HG02571 (cell line): ENCODE results near the gene TMEM18.

Experiments used
- ATAC-seq: cut with Tn5 transposase; IDR thresholded peaks from one replicate; pipeline ENCODE4 v1.9.1; 2021; ENCODE audit warnings: mild to moderate bottlenecking, moderate library complexity; ENCODE audit not compliant: unreplicated experiment

The TMEM18 gene

DNA sequence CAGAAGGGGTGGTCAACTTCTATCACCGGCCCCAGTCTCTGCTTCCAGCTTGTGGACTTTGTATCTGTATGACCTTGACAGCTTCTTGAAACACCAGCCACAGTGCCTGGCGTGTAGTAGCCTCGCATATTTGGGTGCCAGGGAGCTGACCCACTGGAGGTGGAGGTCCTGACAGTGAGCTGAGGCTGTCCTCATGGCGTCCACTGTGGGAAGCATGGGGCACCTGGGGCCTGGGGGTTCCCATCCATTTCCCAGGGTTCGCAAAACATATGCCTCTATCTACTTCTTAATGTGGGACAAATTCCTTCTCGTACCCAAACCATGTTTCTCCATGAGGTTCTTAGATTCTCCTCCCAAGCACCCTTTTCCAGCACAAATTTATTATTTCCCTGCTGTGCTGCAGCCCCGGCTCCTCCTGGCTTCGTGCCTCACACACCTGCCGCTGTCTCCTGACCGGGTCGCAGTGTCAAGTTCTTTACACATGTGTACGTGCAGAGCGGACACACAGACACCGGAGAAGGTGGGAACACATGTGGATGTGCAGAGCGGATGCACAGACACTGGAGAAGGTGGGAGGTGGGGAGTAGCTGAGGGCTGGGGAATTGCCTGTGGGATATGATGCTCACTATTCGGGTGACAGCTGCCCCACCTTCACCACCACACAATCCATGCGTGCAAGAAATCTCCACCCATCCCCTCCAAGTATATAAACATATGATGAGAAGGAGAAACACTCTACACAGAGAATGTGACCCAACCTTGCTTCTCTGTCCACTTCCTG is 23.4 kb downstream of the TMEM18 start:
- no peak for ATAC-seq

DNA sequence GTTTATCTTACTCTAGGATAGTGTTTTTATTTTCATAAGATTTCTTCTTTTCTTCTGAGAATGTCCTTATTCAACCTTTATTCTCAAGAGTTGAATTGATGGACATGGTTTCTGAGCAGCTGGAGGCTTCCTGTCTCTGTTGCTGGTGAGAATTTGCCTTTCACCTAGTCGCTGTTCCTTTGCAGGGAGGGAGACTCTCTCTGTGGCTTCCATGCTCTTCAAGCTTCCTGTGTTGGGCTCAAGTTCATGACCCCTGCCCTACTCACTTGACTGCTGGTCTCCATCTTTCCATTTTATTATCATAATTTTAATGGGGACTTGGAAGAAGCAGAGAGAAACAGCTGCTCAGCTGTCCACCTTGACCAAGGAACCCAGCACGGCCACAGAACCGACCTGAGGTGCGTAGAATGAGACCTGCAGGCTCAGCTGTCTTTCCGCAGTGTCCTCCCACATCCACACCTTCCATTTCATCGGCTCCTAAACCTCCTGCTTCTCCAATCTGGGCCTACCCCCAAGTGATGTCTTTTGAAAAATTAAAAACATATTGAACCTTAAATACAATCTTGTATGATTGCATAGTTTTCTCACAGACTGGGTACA is 24.2 kb downstream of the TMEM18 start:
- no peak for ATAC-seq

DNA sequence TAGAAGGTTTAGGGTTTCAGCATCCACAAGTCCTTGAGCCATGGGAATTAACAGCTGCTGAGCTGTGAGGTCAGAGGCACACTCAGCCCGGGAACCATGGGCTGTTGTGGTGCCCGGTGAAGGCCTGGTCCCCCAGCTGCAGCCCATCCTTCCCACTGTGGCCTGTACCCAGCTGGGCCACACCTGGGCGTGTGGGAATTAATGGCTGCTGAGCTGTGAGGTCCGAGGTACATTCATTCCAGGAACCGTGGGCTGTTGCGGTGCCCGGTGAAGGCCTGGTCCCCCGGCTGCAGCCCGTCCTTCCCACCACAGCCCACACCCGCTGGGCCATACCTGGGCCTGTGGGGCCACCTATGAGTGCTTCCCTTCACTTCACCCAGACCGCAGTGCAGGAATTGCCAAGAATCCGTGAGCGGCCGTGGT is 25.2 kb downstream of the TMEM18 start:
- ATAC-seq = no peak

DNA sequence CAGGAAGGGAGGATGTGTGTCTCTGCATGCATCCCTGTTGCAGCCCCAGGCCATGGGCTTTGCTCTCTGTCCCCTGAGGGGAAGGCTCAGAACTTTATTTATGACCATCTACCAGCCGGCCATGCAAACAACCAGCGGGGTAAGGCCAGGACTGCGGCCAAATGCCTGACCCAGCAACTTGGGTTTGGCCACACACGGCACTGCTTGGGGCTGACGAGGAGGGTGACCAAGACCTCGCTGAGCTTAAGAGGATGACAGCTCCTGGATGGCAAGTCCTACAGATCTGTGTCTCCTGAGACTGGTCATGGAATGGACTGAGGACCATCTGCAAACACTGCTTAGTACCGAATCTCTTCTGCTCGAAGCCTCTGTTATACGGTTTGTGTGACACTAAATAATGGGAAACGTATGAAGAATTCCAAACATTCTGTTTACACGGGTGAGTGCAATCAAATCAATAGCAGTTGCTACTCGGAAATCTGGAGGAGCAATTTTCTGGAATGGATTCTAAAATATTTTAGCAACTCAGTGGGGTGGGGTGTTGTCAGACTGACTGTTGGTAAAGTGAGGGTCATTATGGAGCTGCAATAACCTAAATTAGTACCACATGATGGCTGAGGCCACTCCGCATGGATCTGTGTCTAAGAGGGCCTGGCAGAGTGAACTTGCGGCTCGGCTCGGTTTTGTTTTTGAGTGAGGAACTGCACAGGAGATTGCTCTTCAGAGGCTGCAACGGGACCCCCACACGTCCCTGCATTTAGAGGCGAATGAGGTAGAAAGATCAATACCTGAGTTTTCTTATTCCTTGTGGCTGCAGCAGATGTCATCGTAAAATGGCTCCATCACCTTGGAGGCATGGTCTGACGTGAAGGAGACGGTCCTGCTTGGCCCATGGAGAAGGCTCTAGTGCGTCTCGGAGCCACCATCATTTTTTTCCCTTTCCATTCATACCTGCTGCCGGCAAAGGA is 26.6 kb downstream of the TMEM18 start:
- ATAC-seq = no peak

DNA sequence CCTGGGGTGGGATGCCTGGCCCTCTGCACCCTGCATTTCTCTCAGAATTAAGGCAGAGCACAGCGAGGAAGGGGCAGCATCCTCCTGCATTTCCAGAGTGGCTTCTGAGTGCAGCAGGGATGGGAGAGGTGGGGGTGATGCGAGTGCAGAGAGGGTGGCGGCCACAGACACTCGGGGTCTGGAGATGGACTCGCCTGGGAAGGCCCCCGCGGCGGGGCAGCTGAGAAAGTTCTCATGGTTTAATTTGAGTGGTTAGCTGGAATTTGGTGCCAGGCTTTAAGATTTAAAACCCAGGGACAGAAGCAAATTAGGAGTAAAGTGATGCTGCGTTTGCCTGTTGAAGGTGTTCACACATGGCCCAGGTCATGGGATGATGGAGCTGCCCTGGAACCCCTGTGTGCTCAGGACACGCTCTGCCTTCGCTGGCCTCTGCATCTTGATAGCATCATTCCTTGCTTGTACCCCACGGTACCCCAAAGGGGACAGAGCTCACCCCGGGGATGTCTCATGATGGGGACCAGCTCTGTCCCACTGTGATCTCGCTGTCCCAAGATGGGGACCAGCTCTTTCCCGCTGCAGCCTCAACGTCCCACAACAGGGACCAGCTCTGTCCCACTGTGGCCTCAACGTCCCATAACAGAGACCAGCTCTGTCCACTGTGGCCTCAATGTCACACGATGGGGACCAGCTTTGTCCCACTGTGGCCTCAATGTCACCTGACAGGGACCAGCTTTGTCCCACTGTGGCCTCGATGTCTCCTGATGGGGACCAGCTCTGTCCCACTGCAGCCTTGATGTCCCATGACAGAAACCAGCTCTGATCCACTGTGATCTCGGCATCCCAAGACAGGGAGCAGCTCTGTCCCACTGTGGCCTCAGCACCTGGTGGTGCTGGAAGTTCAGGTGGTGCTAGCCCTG is 27.5 kb downstream of the TMEM18 start:
- ATAC-seq = no peak

DNA sequence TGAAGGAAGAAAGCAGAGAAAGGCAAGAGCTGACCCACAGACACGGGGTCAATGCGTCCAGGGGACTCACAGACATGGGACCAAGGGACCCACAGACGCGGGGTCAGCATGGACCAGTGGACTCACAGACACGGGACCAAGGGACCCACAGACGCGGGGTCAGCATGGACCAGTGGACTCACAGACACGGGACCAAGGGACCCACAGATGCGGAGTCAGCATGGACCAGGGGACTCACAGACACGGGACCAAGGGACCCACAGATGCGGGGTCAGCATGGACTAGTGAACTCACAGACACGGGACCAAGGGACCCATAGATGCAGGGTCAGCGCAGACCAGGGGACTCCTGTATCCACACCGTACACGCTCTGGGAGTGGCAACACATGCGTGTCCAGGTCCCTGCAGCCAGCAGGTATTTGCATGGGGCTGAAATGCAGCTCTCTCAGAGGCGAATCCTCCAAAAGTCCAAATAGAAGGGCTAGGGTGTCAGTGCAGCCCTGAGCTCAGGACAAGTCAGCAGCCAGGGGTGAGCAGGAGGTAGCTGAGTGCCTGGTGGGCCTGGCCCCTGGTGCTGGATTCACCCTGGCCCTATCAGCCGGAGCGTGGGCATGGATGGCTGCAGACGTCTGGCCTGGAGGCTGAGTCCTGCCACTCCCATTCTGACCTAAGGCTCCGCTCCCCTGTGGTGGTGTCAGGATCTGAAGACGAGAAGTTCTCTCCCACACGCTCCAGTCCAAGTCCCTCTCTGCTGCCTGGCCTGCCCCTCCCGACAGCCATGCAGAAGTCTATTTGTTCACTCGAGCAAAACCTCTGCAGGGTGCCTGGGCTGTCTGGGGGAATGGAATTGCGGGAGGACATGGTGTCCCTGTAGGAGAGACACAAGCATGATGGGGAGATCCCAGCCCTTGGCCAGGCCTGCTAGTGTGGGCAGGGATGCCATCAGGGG is 28.5 kb downstream of the TMEM18 start:
- ATAC-seq = no peak

DNA sequence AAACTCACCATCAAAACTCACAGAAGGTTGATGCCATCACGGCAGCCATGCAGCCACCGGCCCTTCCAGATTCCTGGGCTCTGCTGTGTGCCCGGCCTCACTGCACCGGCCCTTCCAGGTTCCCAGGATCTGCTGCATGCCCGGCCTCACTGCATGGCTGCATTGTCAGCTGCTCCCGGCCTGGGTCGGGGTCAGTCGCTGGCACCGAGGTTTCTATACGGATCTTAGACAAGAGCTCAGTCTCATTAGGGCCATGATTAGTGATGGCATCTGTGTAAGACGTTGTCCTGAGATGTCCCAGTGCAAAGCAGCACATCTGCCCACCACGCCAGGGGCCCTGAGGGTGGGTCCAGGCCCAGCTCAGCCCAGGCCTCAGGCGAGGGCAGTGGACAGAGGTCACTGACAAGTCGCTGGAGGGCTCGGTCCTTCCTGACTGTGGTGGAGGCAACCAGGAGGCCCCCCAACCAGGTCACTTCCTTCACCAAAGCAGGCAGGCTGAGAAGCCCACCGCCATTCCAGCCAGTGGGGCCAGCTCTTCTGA is 29.4 kb downstream of the TMEM18 start:
- ATAC-seq = no peak

DNA sequence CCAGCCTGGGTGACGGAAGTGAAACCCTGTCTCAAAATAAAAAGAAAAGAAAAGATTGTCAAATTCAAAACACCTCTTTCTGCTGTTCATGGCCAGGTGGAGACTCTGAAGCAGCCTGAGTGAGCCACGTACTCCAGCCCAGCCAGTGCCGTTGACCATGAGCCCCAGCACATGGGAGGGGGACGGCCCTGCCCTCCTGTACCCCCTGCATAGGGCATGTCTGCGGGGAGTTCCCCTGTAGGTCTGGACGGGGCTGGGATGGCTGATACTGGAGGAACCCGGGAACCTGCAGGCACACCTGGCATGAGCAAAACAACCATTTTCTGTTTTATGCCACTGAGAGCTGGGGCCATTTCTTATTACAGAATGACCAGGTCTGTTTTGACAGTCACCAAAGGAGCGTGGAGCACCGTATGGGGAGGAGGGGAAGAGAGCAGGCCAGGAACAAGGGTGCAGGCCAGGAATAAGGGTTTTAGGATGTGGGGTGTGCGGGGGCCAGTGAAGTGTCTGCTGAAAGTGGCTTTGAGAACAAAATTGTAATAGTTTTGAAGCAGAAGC is 30.1 kb downstream of the TMEM18 start:
- no peak for ATAC-seq

DNA sequence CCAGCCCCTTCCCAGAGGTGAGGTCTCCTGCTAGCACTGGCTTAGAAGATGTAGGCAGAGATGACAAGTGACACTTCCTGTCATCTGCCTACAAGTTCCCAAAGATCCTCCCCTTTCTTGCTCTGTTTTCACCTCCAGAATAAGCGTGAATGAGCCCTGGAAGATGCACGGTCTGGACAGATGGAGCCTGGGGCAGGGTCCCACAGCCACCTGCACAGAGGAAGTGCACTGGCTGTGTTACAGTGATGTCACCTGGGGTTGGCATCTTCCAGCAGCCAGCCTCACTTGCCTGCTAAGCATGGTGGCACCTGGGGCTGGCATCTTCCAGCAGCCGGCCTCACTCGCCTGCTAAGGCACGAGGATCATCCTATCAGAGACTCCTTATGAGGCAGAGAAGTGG is 32.3 kb downstream of the TMEM18 start:
- ATAC-seq = no peak

DNA sequence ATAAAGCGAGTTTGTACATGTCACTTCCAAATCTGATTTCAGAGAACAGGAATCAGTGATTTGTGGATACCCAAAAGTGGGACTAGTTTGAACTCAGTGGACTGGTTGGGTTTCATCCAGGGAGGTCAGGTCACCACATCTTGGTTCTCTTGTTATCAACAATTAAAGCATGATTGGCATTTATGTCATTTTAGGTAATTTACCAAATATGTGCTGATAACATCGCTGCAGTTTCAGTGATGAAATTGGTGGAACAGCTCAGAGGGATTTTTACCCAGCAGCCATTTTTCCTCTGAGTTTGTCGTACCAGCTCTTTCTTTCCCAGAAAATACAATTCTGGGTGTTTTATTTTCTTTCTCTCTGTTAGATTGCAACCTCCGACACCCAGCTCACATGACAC is 33.4 kb downstream of the TMEM18 start:
- ATAC-seq = no peak

DNA sequence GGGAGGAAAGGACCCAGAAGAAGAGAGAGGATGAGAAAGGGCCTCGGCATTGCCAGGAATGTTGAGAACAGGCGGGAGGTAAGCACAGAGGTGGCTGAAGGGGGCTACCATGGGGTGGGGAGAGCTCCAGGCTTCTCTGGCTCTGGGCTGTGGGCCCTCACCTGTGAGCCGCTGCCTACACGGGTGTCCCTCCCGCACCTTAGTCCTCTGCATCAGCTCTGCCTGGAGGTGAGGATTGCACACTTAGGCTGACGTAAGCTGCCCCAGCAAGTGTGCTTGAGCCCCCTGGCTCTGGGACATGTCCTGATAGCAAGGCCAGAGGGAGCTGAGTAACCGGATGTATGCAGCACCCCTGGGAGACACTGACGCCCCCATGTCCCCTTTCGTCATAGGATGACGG is 33.9 kb downstream of the TMEM18 start:
- no peak for ATAC-seq

DNA sequence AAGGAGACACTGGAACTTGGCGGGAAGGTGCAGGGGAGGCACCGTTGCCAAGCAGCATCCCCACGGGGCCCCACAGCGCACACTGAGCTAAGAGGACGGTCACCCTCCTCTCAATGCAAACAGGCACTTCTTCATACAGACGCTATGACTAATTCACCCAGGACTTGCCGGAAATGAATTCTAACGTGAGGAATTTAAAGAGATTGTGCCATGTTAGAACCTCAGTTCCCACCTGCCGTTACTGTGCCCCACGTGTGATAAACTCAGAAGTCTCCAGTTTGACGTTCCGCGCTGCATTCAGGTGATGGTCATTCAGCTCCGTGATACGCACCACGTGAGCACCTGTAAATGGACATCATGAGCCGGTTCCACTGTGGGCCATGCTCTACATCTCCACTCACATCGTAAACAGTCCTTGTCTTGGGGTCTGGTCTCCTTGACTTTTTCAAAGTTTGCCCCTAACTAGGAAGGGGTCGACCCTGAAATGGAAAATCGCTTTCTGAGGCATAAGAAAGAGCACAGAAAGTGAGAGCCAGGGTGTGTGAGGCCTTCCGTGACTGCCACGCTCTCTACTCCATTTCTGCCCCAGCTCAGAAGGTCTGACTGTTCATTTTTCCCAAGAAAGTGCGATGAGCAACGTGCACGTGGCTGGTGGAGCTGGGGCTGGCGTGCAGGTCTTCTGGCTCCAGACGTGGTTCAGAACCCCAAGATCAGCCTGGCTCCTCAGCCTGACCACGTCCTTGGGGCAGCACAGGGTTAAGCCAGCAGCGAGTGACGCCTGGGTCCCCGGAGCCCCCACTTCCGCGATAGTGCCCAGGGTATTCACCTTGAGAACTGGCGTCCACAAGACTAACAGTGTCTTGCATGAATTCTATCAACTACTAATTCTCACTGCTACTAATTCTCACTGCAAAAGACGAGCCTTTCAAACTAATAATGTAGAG is 35.1 kb downstream of the TMEM18 start:
- no peak for ATAC-seq

DNA sequence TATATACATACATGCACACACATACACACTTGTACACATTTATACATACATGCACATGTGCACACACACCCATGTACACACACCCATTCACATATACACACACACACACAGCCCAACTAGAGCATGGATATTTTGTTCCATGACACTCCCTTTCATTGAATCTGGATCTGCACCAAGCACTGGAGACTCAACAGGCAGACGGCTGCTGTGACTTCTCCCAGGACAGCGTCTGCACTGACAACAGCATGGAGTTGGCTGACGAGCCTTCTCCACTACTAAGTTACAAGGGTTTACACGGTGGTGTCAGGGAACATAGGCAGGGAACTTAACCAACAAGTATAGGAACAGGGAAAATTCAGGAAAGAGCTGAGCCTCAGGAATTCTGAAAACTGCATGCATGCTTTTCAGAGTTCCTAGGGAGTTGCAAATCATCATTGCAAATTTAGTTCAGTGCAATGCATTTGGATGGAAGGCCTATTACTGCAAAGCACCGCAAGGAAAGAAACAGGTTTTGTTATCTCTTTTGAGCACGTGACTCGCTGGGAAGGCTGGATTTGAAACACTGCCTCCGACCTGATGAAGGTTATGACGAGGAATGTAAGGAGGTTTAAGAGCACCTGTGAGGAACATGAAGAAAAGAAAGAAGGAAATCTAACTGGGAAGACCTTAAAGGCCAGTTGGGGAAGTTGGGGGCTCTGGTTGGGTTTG is 35.9 kb downstream of the TMEM18 start:
- ATAC-seq = no peak

DNA sequence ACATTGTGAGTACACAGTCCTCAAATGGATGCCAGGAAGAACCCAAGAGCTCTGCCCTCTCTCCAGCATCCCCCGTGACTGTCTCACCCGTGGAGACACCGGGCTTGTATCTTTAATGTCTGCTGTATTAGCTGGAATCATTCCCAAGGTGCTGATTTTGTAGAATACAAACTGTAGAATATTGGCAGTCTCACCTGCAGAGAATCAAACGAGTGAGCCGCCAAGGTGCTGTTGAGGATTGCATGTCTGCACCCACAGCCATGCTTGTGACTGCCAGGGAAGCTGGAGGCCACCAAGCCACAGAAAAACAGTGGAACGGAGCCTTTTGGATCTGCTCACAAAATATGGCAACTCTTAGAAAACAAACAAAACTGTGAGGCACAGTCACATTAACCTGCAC is 37.5 kb downstream of the TMEM18 start:
- no peak for ATAC-seq

DNA sequence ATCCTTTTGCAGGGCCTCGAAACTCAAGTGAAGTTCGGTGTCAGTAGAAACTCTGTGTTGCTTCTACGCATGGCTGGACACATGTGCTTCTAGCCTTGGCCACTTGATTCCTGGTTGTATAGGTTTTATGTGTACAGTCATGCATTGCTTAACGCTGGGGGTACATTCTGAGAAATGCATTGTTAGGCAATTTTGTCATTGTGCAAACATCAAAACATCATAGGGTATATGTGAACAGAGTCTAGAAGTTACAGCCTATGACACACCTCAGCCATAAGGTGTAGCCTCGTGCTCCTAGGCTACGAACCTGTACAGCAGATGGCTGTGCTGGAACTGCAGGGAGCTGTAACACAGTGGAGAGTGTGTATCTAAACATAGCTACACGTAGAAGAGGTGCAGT is 39.4 kb downstream of the TMEM18 start:
- ATAC-seq = no peak

DNA sequence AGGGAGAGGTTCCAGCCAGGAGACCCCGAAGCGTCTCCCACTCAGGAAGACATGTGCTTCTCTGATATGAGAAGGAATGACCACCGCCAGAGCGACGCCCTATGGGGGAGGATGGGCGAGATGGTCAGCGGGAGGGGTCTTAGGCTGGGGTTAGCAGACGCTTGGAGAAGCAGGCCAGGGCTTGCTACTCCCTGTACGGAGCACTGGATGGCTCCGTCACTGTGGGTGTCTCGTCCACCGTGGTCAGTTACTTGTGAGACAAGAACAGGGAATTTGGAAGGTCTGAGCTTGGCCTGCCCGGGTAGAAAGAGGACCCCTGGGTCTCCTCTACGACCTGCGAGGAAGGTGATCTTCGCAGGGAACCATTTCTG is 39.8 kb downstream of the TMEM18 start:
- no peak for ATAC-seq
